ENCODE measurements around the gene CRB3.
"Not testable (repeated sequence)": the region's sequence is repeated elsewhere in the genome, so short reads cannot be mapped to it uniquely, and the experiment has no call there.

The CRB3 gene

DNA sequence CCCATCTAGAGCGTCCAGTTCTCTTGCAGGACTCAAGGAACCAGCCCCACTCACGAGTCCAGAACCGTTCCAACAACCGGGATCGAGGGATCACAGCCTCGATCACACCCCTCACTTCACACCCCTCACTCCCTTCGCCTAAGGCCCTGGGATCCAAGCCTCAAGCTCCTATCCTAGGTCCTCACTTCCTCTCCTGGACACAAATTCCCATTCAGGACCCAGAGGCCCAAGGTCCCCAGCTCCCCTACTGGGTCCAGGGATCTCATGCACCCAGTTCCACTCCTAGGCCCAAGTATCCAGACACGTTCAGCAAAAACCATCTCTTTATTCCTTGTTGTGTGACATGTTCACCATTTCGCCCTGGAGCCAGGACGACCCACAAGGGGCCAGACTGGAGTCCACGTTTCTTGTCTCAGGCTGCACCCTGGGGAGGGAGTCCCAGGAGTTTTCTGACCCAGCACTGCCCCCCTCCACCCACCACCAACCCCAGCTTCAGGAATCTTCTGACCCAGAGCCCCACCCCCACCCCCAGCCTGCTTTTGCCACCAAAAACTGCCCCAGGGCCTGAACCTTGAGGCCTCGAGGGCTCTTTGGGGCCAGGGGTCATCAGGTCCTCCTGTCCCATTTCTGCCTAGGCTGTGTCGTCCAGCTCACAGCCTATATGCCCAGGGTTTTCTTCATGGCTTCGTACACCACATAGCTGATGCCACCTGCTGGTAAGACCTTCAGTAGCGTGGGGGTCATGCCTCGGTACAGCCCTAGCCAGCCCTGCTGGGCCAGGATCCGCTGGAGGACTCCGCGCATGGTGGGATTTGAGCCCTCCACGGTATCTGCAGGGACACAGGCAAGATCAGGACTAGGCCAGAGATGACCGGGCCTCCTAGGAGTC, 38.1 kb upstream of the CRB3 start:
- Mint-ChIP-seq H3K27me3 (ENCODE audit: low read depth) (no peaks in the 10 kb centered on the region), H3K9me3 (no peaks in the 10 kb centered on the region), H3K27ac (peak overlapping the region; percentile 87), H3K36me3 (ENCODE audit: low read depth) (peaks cover 6% of the 10 kb centered on the region), H3K4me1 (ENCODE audit: low read depth) (peaks cover 20% of the 10 kb centered on the region), H3K4me3 (peak overlapping the region; percentile 75)

DNA sequence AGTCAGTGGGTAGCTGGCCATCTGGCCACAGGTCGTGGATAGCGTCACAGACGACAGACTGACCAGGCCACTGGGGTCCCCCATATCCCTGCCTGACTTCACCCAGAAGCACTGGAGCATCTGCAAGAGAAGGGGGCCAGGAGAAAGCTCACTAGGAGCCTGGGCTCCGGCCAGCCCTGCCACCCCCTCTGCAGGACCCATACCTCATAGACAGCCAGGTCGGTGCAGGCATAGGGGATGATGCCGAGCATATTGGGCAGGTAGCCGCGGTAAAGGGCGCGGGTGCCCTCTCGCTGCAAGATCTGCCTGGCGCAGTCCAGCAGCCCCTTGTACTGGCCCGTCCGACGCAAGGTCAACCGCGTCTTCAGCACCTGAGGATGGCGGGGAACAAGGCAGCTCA, 36.9 kb upstream of the CRB3 start:
- no peaks in the 10 kb centered on the region for H3K27me3 Mint-ChIP-seq (ENCODE audit: low read depth)

DNA sequence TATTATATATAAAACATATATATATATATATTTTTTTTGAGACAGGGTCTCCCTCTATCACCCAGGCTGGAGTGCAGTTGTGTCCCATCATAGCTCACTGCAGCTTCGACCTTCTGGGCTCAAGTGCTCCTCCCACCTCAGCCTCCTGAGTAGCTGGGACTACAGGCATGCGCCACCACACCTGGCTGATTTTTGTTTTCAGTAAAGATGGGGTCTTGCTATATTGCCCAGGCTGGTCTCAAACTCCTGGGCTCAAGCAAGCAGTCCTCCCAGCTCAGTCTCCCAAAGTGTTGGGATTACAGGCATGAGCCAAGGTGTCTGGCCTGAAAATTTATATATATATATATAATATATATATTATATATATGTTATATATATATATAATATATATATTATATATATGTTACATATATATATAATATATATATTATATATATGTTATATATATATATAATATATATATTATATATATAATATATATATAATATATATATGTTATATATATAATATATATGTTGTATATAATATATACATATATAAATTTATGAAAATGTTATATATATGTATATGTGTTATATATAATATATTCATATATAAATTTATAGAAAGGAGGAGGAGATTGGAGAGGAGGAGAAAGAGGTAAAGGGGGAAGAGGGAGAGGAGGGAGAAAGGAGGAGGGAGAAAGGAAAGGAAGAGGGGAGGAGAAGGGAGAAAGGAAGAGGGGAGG, 35.2 kb upstream of the CRB3 start:
- not testable (repeated sequence) for H3K27ac Mint-ChIP-seq, H3K9me3 Mint-ChIP-seq

More for the DNA sequence above, 36.9 kb upstream of the CRB3 start:
- peaks cover 6% of the 10 kb centered on the region for H3K36me3 Mint-ChIP-seq (ENCODE audit: low read depth)
- no peak overlapping the region for H3K27ac Mint-ChIP-seq
- peaks cover 19% of the 10 kb centered on the region for H3K4me1 Mint-ChIP-seq (ENCODE audit: low read depth)
- no peaks in the 10 kb centered on the region for H3K9me3 Mint-ChIP-seq
- no peak overlapping the region for H3K4me3 Mint-ChIP-seq

DNA sequence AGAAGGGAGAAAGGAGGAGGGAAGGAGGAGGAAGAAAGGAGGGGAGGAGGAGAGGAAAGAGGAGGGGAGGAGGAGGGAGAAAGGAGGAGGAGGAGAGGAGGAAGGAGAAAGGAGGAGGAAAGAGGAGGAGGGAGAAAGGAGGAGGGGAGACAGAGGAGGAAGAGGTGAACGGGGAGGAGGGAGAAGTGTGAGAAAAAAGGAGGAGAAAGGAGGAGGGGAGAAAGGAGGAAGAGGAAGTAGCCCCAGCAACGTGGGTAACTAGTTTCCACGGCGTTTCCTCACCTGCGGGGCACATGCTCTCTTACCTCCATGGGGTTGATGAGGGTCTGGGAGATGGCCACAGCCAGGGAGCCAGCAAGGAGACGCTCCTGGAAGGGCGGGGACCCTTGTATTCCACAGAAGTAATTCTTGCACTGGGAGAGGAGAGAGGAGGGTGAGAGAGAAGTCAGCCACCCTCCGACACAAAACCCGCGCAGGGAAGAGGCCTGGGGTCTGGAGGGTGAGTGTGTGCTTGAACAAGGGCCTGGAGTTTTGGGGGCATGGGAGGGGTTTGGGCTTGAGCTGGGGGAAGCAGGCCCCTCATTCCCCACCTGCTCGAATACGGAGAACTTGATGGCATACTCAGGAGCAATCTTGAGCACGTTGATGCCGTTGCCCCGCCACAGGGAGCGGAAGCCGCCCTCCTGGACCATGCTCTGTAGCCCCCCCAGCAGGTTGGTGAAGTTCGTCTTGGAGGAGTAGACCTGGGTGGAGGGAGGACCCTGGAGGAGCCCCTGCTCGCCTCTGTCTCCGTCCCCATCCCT, 34.5 kb upstream of the CRB3 start:
- Mint-ChIP-seq H3K9me3 (no peaks in the 10 kb centered on the region), H3K4me3 (no peak overlapping the region), H3K27ac (no peak overlapping the region), H3K4me1 (ENCODE audit: low read depth) (peaks cover 3% of the 10 kb centered on the region), H3K27me3 (ENCODE audit: low read depth) (no peaks in the 10 kb centered on the region), H3K36me3 (ENCODE audit: low read depth) (no peaks in the 10 kb centered on the region)

More for the DNA sequence above, 35.2 kb upstream of the CRB3 start:
- not testable (repeated sequence) for H3K4me1 Mint-ChIP-seq (ENCODE audit: low read depth); H3K4me3 Mint-ChIP-seq; H3K27me3 Mint-ChIP-seq (ENCODE audit: low read depth); H3K36me3 Mint-ChIP-seq (ENCODE audit: low read depth)

DNA sequence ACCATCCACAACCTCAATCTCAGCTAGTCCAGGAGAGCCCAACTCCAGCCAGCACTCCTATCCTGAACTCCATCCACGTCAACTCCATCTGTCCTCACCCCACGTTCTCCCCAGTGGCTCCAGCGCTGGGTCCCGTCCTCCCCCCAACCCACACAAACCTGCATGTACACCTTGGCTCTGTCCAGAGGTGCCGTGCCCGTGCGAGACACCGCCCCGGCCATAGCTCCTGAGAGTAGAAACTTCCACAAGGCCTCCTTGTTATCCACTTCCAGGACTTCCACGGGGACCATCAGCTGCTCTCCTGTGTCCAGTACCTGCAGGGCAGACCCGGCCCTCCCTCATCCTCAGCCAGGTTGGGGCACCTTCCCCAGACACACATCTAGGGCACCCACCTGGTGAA, 32.2 kb upstream of the CRB3 start:
- H3K4me3 Mint-ChIP-seq = no peak overlapping the region
- H3K27me3 Mint-ChIP-seq (ENCODE audit: low read depth) = no peaks in the 10 kb centered on the region
- H3K4me1 Mint-ChIP-seq (ENCODE audit: low read depth) = peaks cover 2% of the 10 kb centered on the region
- H3K9me3 Mint-ChIP-seq = no peaks in the 10 kb centered on the region
- peak overlapping the region; percentile 0 for H3K27ac Mint-ChIP-seq
- H3K36me3 Mint-ChIP-seq (ENCODE audit: low read depth) = no peaks in the 10 kb centered on the region

DNA sequence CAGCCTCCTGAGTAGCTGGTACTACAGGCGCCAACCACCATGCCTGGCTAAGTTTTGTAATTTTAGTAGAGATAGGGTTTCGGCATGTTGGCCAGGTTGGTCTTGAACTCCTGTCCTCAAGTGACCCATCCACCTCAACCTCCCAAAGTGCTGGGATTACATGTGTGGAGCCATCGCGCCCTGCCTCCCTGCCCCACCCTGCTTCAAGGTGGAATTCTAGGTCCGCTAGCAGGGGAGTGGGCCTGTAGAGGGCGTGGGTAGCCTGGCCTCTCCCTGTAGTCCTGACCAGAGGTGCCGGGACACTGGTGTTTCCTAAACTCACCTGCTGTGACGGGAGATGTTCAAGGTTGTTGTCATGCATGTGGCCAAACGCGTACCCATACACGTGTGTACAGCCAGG, 30.9 kb upstream of the CRB3 start:
- Mint-ChIP-seq H3K4me3 (no peak overlapping the region), H3K36me3 (ENCODE audit: low read depth) (no peaks in the 10 kb centered on the region), H3K9me3 (no peaks in the 10 kb centered on the region), H3K27me3 (ENCODE audit: low read depth) (no peaks in the 10 kb centered on the region), H3K27ac (no peak overlapping the region), H3K4me1 (ENCODE audit: low read depth) (peaks cover 2% of the 10 kb centered on the region)

DNA sequence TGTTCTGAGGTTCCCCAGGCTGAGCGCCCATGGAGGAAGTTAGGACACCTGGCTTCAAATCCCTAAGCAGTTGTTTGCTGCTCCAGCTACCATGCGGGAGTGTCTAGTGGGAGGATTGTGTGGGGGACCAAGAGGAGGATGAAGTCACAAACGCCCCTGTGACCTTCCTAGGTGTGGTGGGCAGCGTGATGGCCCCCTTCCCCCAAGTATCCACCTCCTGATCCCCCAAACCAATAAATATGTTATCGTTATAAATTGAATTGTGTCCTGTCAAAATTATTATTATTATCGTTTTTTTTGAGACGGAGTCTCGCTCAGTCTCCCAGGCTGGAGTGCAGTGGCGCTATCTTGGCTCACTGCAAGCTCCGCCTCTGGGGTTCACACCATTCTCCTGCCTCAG, 30.4 kb upstream of the CRB3 start, which contains the start of gene SLC25A41:
Gene SLC25A41 (minus strand): TSS at position 101 of the 400 bp plus-strand sequence. CDS start 70 bp downstream, at position 31.
- peaks cover 2% of the 10 kb centered on the region for H3K4me1 Mint-ChIP-seq (ENCODE audit: low read depth)
- no peaks in the 10 kb centered on the region for H3K9me3 Mint-ChIP-seq
- H3K27me3 Mint-ChIP-seq (ENCODE audit: low read depth) = no peaks in the 10 kb centered on the region
- H3K27ac Mint-ChIP-seq = no peak within 1 kb of the TSS
- no peak within 1 kb of the TSS for H3K4me3 Mint-ChIP-seq
- H3K36me3 Mint-ChIP-seq (ENCODE audit: low read depth) = no peaks in the 10 kb centered on the region

DNA sequence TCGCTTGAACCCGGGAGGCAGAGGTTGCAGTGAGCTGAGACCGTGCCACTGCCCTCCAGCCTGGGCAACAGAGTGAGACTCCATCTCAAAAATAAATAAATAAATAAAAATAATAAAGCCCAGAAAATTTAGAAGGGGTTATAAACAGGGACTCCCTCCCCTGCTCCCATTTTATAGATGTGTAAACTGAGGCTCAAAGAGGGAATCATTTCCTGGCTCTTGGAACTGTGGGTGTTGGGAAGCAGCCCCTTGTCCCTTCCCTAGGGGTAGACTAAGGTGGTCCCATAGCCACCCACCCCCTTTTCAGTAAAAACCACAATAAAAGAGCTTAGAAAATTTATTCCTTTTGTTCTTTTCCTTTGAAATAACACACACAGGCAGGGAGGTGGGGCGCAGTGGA, 24.3 kb upstream of the CRB3 start:
- no peak overlapping the region for H3K4me3 Mint-ChIP-seq
- H3K27ac Mint-ChIP-seq = no peak overlapping the region
- H3K36me3 Mint-ChIP-seq (ENCODE audit: low read depth) = peaks cover 6% of the 10 kb centered on the region
- H3K4me1 Mint-ChIP-seq (ENCODE audit: low read depth) = peaks cover 2% of the 10 kb centered on the region
- no peaks in the 10 kb centered on the region for H3K9me3 Mint-ChIP-seq
- H3K27me3 Mint-ChIP-seq (ENCODE audit: low read depth) = no peaks in the 10 kb centered on the region

DNA sequence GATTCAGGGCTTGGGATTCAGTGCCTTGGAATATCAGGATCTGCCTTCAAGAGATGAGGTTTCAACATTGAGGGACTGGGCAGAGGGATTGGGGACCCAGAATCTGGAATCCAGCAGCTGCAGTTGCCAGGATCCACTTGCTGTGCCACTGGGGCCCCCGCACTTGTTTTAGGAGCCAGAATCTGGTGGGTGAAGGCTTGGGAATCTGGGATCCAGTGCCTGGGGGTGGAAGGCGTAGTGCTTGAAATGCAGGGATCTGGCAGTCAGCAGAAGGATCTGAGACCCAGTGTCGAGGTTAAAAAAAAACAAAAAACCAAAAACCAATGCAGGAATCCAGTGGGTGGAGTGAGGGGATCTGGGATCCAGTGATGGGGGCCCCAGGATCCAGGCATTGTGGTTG, 23.2 kb upstream of the CRB3 start:
- Mint-ChIP-seq H3K27me3 (ENCODE audit: low read depth) (no peaks in the 10 kb centered on the region), H3K4me1 (ENCODE audit: low read depth) (peaks cover 2% of the 10 kb centered on the region), H3K27ac (no peak overlapping the region), H3K9me3 (no peaks in the 10 kb centered on the region), H3K4me3 (no peak overlapping the region), H3K36me3 (ENCODE audit: low read depth) (peaks cover 6% of the 10 kb centered on the region)

DNA sequence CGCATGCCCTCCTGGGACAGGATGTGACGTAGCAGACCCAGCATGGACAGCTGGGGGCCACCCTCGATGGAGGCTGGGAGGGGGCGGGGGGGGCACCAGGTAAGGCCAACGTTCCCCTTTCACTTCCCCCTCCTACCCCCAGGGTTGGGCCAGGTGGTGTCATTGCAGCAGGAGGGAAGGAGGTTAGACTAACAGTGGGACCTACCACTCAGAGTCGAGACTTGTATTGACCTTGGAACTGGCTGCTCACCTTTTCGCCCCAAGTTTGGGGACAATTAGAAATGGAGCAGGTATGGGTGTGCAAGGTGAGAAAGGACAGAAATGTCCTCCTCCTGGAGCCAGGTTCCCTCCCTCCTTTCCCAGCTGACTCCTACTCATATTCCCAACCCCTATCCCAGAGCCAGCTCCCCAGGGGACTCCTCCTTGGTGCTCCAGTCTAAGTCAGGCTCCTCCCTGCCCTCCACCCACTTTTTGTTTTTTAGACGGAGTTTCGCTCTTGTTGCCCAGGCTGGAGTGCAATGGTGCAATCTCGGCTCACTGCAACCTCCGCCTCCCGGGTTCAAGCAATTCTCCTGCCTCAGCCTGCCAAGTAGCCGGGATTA, 21.9 kb upstream of the CRB3 start:
- Mint-ChIP-seq H3K4me1 (ENCODE audit: low read depth) (no peaks in the 10 kb centered on the region), H3K9me3 (peaks cover 3% of the 10 kb centered on the region), H3K27ac (no peak overlapping the region), H3K27me3 (ENCODE audit: low read depth) (no peaks in the 10 kb centered on the region), H3K4me3 (no peak overlapping the region), H3K36me3 (ENCODE audit: low read depth) (peaks cover 13% of the 10 kb centered on the region)

DNA sequence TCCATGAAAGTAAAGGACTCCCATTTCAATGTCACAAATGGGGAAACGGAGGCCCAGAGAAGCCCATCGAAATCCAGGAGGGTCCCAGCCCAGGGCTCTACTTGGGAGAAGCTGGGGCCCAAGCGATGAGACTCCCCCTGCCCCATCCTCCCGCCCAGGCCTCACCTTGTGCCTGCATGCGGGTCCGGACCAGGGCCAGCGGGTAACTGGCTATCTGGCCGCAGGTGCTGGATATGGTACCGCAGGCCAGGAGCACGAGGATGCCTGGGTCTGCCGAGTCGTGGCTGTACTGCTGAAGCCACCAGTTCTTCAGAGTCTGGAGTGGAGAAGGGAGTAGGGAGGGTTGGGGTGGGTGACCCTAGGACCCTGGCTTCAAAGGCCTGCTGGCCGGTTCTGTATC, 20.1 kb upstream of the CRB3 start:
- Mint-ChIP-seq H3K4me3 (no peak overlapping the region), H3K27me3 (ENCODE audit: low read depth) (no peaks in the 10 kb centered on the region), H3K9me3 (peaks cover 3% of the 10 kb centered on the region), H3K27ac (no peak overlapping the region), H3K36me3 (ENCODE audit: low read depth) (peaks cover 13% of the 10 kb centered on the region), H3K4me1 (ENCODE audit: low read depth) (no peaks in the 10 kb centered on the region)

DNA sequence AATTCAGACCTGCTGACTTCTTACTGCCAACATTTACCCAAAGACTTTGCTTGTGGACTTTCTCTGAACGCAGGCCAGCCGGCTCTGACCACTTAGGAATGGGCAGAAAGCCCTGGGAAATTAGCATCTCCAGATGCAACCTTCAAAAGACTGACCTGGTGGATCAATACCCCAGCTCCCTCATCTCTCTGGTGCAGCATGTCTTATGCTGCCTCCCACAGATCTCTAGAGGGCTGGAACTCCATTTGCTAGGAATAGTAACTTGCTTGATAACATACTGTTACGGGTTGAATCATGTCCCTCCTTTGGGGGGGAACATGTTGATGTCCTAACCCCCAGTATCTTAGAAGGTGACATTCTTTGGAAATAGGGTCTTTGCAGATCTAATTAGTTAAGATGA, 17.6 kb upstream of the CRB3 start:
- no peak overlapping the region for H3K4me3 Mint-ChIP-seq
- H3K27ac Mint-ChIP-seq = no peak overlapping the region
- H3K36me3 Mint-ChIP-seq (ENCODE audit: low read depth) = peaks cover 13% of the 10 kb centered on the region
- H3K4me1 Mint-ChIP-seq (ENCODE audit: low read depth) = no peaks in the 10 kb centered on the region
- no peaks in the 10 kb centered on the region for H3K27me3 Mint-ChIP-seq (ENCODE audit: low read depth)
- H3K9me3 Mint-ChIP-seq = peaks cover 3% of the 10 kb centered on the region

DNA sequence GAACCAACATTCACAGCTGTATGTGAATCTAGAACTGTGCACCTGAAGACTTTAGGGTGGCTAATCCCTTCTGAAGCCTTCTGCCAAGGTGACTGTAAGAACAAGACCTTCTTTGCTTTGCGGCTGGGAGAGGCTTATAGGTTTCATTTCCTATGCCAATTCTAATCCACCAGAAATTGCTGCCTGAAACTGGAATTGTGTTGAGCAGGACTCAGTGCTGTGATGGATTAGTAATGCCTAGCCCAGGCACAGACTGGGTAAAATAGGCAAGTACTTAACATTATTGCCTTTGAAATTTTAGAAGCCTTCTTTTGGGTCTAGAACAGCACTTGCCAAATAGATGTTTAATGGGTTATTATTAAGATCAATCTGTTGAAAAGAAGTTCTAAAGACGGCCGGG, 16.0 kb upstream of the CRB3 start:
- Mint-ChIP-seq H3K27me3 (ENCODE audit: low read depth) (no peaks in the 10 kb centered on the region), H3K4me1 (ENCODE audit: low read depth) (no peaks in the 10 kb centered on the region), H3K9me3 (peaks cover 3% of the 10 kb centered on the region), H3K27ac (no peak overlapping the region), H3K4me3 (no peak overlapping the region), H3K36me3 (ENCODE audit: low read depth) (peaks cover 20% of the 10 kb centered on the region)

DNA sequence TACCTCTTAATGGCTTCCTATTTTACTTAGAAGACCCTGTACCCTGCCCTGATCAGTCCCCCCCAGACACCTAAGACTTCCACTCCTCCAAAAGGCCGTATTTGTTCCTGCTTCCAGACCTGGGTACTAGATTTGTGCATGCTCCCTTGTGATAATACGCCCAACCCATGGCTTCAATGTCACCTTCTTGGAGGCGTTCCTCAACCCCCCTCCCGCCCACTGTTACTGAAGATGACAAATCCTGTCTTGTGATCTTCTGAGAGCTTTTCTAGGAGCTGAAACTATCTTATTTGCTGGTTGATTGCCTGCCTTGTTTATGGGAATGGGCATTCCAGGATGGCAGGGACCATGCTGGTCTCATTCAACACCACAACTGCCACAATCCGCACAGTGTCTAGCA, 13.9 kb upstream of the CRB3 start:
- Mint-ChIP-seq H3K4me1 (ENCODE audit: low read depth) (no peaks in the 10 kb centered on the region), H3K9me3 (peaks cover 19% of the 10 kb centered on the region), H3K27ac (no peak overlapping the region), H3K4me3 (no peak overlapping the region), H3K36me3 (ENCODE audit: low read depth) (peaks cover 38% of the 10 kb centered on the region), H3K27me3 (ENCODE audit: low read depth) (no peaks in the 10 kb centered on the region)
